NCI-H226 (cell line): ENCODE data around the gene TMEM220.

Experiments used
- DNase-seq: peaks from one replicate; pipeline ENCODE4 v3.0.0-alpha.2; 2015

TMEM220 gene

DNA sequence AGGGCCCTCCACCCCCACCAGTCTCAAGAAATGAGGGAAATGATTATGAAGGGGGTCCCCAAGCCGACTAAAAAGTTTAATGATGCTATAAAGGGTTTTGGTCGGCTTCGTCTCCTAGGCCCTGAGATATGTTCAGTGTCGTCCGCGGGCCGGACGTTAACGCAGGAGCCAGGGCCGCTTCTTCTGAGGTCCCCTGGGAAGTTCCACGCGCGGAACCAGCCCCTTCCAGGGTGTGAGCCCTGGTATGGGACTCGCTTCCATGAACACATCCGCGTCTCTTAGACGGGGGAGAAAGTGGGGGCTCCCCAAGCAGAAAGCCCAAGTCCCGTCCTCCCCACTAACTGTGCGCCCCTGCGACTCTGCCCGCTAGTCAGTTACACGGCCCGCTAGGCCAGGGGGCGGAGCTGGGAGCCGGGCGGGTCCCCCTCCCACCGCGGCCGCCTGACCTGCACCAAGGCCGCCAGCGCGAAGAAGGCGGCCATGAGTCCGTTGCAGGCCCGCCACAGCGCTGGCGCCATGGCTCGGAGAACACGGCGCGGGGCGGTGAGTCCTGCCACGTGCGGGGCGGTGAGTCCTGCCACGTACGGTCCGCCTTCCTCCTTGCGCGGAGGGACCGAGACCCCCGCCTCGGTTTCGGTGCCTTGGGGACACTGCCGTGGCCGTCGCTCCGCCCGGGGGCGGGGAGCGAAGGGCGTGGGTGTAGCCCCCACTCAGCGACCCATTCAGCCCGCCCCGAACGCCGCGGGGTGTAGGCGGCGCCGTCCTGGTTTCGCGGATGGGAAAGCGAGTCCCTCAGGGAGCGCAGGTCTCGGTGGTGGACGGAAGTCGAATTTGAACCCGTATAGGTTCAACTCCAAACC is at the start of gene TMEM220:
Gene TMEM220 (minus strand): TSS at position 690 of the 860 bp plus-strand sequence. CDS start 172 bp downstream, at position 518.
- no peak for DNase-seq

DNA sequence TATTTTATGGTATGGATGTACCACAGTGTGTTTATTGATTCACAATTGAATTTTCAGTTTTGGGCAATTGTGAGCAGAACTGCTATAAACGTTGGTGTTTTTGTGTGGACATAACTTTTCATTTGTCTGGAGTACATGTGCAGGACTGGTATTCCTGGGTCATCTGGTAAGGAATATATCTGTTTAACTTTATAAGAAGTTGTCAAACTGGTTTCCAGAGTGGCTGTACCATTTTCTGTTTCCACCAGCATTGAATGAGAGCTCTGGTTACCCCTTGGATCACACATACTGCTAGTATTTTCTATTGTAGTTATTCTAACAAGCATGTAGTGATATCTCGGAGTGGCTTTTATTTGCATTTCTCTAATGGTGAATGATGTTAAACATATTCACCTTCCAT is 49.8 kb upstream of the TMEM220 start:
- no peak for DNase-seq

DNA sequence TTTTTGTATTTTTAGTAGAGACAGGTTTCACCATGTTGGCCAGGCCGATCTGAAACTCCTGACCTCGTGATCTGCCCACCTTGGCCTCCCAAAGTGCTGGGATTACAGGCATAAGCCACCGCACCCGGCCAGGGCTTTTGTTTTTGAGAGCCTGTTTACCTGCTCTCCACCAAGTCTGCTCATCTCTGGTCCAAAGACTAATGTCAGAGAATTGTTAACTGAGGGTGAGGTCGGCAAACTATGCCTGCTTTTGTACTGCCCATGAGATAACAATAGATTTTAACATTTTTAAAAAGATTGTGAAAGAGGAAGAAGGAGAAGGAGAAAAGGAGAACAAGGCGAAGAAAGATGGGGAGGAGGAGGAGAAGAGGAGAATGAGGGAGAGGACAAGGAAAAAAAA is 48.1 kb upstream of the TMEM220 start:
- no peak for DNase-seq

DNA sequence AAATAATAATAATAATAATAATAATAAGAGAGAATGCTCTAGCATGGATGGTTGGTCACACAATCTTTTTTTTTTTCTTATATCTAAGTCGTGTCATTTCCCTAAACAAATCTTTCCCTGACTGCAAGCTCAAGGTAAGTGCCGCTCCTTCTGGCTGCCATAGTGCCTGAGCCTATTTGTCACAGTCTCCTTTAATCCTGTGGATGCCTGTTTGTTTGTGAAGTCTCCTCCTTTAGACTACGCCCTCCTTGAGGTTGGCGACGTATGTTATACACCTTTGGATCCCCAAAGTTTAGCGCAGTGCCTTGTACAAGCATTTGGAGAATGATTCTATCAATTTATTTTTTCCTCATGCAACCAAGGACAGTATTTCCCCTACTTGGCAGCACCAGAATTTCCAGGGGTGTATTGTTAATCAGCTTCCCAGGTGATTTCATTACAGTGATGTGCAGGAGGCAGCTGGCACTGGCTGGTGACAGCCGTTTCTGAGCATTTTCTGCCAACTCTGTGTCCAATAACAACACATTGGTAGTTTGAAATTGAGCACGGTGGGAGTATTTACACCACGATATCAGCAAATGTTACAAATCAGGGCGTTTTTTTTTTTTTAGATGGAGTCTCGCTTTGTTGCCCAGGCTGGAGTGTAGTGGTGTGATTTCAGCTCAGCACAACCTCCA is 47.4 kb upstream of the TMEM220 start:
- DNase-seq = no peak

DNA sequence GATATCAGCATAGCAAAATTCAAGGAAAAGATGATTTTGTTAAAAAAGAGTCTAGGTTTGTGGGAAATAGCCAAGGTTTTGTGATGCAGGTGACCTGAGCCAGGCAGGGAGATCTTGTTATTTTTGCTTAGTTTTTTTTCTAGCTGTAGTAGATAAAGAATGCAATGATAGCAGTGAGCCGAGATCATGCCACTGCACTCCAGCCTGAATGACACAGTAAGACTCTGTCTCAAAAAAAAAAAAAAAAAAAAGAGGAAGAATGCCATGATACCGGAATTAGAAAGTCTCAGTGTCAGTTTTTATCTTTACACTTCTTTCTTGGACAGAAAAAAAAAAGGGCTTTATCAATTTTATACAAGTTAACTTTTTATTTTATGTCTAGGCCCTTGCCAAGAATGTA is 46.6 kb upstream of the TMEM220 start:
- no peak for DNase-seq

DNA sequence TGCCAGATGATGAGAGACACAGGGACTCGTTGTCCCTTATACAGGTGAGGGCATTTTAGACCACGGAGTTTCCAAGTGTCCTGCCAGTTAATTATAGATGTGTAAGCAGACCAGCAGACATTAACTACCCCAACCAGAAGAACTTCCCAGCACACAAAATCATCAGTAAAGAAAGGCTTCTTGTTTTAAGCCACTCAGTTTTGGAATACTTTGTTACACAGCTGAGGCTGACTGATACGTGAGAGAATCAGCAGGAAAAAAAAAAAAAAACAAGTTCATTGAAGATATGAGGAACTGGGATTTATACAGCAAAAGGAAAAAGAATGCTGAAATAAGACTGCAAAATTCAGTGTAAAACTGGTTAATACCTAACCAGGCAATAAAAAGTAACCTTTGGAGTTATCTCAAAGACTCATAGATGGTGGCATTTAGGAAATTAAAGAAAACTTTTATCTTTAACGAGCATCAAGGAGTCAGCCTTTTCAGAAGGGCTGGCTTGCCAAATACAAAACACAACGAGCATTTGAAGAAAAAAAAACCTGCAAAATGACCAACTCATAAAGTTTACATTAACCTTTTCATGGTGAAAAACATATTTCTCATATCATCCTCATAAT is 46.0 kb upstream of the TMEM220 start:
- DNase-seq = no peak

DNA sequence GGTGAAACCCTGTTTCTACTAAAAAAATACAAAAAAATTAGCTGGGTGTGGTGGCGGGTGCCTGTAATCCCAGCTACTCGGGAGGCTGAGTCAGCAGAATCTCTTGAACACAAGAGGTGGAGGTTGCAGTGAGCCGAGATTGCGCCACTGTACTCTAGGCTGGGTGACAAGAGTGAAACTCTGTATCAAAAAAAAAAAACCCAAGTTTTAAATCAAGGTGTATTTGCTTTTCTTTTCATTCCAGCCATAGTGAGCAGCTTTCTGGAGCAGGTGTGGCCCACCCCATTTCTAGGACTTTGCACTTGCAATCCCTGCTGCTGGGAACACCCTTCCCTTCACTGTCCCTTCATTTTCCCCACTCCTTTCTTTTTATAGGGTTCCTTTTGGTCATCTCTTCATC is 45.2 kb upstream of the TMEM220 start:
- DNase-seq = no peak

DNA sequence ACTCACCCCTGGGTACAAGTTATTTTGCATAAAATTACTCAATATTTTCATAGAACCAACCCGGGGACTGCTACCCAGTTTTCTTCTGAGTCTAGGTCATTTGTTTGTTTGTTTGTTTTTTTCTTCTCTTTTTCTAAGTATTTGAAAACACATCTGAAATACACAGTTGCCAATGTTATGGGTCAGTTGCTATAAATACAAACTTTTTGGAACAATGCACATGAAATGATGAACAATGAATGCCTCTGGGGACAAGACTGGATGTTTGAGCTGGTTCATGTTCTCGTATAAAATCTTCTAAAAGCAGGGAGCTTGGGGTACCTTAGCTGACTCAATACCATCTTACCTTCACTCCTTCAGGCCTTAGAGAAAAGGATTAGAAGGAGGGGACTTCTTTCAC is 43.6 kb upstream of the TMEM220 start:
- no peak for DNase-seq

DNA sequence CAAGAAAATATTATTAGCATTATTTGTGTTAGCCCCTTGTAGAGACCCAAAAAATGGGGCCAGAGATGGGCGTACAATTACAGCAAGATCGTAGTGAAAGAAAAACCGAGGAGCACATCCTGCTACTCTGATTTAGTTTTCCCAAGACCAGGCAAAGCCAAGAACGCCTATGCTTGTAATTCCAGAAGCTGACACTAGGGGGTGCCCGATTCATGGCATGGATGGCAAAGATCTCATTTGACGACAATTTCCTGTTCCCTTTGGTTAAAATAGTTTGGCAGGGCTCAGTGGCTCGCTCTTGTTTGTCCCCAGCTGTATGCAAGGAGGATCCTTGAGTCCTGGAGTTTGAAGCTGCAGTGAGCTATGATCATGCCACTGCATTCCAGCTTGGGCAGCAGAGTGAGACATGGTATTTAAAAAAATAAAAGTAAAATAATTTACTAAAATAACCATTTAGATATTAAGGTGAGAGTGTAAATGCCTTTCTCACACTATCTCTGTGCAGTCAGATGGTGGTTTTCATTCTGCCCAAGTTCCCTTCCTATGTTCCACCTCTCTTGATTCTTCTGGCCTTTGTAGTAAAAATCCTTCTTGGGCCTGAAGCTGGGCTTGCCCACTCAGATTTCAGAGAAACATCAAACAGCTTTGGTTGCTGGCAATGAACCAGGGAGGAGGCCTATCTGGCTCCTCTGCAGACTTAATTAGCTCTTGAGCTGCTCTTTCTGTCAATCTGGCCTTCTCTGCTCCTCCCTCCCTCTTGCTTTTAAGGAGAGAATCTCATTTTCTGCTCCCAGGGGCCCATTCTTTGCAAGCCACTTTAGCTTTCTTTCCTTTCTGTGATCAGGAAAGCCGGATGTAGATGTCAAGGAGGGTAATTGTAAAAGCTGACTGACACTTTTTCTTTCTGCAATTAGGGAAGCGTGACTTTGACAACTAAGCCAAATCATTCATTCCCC is 42.9 kb upstream of the TMEM220 start:
- no peak for DNase-seq

DNA sequence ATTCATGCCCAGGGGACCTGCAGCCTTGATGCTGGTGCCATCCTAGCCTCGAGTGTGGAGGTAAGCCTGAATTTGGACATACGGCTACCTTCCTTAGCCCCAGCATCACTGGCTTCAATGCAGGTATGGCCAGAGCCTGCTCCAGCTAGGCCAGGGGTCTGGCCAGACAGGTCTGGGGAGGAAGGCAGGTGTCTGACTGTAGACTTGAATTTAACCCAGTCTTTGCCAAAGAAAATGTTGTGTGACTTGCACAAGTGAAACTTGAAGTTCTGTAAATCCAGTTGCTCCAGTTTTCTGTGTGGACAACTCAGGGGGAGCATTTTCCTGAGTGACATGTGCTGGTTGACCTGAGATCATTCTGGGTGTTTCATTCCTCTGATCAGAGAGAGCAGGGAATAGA is 41.3 kb upstream of the TMEM220 start:
- DNase-seq = no peak

DNA sequence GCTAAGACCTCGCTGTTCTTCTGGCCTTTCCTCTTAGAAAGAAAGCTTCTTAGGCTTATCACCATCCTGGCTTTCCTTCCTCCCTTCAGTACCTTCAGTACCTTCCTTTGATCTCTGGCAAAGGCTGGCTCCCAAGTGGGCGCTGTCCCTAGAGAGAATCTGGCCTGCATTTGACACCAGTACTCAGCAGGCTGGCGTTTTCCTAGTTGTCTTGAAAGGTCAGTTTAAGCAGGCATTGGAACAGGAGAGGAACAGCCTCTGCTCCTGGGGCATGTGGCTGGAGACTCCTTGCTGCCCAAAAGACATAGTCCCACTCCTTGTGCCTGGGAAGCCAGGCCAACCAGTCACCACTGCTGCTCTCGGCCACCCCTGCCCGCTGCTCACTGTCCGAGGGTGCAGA is 40.0 kb upstream of the TMEM220 start:
- no peak for DNase-seq

DNA sequence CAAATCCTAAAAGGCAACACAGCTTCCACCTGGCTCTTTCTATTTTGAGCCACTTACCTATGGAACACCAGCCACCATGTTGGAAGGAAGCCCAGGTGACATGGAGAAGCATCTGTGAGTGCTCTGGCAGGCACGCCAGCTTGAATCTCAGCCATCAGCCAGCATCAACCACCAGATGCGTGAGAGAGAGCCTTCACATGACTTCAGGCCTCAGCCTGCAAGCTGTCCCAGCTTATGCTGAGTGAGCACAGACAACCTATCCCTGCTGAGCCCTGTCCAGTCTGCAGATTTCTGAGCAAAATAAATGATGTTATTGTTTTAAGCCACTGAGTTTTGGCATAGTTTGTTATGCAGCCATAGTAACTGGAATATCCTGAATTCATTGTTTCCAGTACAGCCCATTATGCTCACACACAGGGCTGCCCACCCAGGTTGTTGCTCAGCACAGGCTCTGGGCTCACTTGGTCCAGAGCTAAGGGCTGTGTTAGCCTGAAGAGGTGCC is 39.0 kb upstream of the TMEM220 start:
- DNase-seq = no peak

DNA sequence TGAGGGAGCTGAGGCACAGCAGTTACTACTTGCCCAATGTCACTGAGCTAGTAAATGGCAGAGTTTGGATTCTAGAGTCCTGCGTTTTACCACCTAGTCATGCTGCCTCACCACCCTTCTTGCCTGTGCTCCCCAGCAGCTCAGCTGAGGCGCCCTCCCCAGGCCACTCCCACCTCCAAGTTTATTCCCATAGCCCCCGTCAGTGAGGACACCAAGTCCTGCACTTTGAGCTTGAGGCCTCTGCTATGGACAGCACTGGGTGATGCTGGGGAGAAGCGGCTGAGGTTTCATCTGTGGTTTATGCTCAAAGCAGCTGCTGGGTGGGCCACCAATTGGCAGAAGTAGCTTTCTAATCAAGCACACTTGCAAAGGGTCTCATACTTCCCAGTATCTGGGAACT is 37.4 kb upstream of the TMEM220 start:
- DNase-seq = no peak

DNA sequence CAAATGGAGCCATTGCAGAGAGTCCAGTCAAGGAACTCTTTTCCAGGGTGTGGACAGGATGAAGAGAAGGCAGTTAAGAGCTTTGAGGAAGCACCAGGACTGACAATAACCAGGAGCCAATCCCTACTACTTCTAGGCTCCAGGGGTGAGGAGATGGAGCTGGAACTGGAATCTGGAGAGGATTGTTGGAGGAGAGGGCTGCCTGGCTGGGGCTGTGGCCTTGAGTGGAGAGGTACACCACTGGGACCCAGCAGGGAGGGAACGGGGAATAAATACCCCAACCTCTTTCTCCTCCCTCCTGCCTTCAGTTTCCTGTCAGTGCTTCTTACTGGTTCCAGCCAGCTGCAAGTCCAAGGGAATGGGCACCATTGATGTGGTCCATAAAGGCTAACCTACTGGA is 32.2 kb upstream of the TMEM220 start:
- DNase-seq = no peak

DNA sequence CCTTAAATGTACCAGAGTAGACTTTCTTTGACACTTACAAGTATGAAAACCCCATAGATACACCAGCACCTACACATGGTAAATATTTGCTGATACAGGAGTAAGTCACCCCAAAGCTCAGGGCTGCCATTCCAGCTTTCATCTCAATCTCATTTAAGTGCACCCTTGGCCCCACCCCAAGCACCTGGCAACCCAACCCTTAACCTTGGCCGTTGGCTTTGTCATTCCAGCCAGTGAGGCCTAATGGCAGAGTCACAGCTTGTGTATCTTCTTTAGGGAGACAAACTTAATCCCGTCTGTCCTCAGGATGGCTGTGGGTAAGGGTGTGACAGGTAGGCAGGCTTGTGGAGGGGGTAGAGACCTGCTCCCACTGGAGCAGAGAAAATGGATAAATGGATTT is 31.5 kb upstream of the TMEM220 start:
- no peak for DNase-seq

DNA sequence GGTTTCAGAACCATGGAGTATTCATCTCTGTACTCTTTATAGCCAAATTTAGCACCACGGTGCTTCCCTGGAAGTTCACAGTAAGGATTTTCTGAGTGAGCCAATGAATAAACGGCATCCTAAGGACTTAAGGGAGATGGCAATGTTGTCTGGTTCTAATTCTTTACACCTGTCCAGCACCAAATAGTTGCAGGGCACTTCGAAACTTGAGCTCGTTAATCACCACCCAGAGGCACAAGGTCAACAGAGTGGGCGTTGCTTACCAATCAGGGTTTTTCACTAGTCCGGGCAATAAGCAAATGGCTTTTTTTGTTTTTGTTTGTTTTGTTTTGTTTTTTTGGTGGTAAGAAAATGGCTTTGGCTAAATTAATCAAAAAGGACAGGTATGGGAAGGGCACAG is 28.2 kb upstream of the TMEM220 start:
- DNase-seq = no peak

DNA sequence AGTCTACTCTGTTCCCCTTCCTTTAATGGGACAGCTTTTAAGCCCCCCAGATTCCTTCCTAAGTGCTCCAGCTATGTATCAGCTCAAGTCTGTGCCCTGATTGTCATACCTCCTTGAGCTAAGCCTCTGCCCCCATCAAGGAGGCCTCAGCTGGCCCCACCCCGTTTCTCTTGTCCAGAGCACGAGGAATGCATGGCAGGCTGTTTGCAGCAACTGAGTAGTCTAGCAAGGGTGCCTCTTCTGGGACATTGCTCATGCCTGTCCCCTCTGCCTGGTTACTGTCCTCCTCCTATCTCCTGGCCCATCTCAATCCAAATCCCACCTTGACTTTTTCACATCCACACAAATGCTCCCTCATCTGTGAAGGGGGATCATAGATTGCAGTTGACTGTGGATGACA is 27.8 kb upstream of the TMEM220 start:
- no peak for DNase-seq

DNA sequence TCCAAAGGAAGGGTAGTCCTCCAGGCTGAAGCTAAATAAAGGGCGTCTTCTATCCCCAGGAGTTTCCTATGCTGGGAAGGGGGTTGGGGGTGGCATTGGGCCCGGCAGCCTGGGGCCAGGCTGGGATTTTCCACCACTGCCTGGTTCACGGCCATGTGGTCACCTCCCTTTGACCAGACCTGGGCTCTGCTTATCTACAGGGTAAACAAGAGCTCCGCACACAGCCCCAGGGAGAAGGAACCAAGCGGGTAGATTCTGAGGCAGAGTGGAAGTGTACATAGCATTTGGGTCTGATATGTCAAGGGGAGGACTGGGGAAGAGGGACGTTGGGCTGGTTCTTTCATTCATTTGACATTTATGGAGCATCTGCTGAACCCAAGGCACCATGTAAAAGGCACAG is 27.2 kb upstream of the TMEM220 start:
- no peak for DNase-seq

DNA sequence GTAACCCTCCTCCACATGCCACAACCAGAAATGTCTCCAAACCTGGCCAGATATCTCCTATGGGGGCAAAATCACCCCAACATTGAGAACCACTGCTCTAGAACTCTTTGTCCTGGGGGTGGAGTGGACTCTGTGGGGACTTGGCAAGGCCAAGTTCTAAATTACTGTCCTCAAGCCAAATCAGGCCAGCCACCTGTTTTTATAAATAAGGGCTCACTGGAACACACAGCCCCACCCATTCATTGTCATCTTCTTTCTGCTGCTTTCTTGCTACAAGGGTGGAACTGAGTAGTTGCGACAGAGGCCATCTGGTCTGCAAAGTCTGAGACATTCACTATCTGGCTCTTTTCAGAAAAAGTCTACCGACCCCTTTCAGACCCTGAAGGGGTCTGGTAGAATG is 26.8 kb upstream of the TMEM220 start:
- no peak for DNase-seq

DNA sequence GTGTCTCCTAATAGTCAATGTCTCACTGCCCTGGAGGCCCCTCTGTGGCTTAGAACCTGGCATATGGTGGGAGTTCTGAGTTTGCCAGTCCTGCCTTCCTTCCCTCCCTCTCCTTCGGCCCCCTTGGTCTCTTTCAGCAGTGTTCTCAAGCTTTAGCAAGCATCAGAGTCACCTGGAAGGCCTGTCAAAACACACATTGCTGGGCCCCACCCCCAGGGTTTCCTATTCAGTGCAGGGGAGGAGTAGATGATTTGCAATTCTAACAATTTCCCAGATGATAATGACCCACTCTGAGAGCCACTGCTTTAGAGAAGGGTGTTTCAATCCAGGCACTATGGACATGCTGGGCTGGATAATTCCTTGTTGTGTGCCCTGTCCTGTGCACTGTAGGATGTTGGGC is 26.4 kb upstream of the TMEM220 start:
- no peak for DNase-seq

DNA sequence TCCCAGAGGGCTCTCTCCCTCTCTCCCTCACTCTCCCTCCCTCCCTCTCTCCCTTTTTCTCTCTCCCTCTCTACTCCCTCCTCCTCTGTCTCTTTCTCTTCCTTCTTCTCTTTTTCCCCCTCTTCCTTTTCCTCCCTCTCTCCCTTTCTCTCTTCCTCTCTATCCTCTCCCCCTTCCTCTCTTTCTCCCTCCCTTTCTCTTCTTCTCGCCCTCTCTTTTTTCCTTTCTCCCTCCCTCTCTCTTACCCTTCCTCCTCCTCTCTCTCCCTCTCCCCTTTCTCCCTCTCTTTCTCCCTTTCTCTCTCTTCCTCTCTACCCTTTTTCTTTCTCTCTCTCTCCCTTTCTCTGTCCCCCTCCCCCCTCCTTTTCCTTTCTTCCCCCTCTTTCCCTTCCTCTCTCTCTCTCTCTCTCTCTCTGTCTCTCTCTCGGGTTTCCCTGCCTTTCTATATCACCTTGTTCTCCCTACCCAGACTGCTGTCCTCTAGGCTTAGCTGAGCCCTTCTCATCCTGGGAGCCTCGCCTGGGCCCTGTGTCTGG is 25.8 kb upstream of the TMEM220 start:
- DNase-seq = no peak

DNA sequence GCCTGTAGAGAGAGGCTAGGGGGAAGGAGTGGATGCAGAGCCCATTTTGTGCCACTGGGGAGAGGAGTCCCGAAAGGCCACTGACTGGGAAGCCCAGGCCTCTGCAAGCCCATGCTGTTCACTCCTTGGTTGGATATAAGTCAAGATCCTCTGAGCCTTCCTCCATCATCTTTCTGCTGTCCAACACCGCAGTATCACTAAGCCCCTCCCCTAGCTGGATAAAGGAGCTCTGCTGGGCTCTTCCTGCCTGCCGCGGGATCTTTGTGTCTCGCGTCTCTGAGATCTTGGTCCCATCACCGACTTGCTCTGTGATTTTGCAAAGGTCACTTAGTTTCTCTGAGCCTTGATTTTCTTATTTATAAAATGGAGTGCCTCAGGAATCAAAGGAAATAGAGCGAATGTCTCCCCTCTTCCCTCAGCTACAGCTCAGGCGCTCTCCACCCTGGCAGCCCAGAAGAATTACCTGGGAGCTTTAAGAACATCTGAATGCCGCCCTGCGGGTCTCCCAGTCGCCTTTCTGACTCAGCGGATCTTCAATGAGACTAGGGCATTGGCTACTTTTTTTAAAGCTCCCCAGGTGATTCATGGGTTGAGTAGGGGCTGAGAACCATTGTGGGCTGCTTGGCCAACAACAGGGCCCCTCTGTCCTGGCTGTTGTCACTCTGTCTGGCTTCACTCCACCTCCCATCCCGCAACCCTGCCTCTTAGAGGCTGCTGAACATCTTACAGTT is 25.2 kb upstream of the TMEM220 start:
- no peak for DNase-seq
